ENCODE data around the gene NF2.

DNA sequence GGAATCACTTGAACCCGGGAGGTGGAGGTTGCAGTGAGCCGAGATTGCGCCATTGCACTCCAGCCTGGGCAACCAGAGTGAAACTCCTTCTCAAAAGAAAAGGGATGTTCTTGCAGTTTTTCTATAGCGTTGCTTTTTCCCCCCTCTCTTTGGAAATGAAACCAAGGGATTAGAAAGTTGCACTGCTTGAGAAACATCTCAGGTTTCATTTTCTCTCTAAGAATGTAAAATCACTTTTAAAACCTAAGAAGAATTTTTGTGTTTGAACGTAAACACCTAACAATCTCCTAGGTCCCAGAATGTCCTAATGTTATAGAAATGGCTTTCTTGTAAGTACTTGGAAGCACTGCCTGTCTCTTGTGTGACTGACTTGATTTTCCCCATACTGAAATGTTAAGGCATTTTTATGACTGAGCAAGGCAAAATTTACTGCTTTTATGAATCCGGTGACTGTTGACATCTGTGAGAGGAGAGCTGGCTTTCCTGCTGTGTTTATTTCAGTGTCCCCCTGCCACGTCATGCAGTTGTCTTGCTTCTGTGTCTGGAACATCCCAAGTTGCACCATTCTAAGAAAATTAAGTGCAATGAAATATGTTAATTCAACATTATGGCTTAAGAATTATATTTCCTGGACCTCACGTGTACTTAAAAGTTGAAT lies 37.7 kb downstream of the NF2 start:
- TF ChIP-seq, protein P1, sequence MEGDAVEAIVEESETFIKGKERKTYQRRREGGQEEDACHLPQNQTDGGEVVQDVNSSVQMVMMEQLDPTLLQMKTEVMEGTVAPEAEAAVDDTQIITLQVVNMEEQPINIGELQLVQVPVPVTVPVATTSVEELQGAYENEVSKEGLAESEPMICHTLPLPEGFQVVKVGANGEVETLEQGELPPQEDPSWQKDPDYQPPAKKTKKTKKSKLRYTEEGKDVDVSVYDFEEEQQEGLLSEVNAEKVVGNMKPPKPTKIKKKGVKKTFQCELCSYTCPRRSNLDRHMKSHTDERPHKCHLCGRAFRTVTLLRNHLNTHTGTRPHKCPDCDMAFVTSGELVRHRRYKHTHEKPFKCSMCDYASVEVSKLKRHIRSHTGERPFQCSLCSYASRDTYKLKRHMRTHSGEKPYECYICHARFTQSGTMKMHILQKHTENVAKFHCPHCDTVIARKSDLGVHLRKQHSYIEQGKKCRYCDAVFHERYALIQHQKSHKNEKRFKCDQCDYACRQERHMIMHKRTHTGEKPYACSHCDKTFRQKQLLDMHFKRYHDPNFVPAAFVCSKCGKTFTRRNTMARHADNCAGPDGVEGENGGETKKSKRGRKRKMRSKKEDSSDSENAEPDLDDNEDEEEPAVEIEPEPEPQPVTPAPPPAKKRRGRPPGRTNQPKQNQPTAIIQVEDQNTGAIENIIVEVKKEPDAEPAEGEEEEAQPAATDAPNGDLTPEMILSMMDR (IDR thresholded peaks at IDR 0.05; ENCODE audit: low read depth, low read length, poor library complexity, severe bottlenecking), result no peak
- TF ChIP-seq EZH2phosphoT487 (IDR thresholded peaks at IDR 0.05; ENCODE audit: borderline replicate concordance, low read length), result no peak
